Activated T-helper 1 cell treated with anti-CD3 and anti-CD28 coated beads, Interleukin-12 subunit alpha, Interleukin-12 subunit beta, Interleukin-2, Interleukin-4 antibody, amounts not matched to agents 30 ng/mL and 10 ng/mL and 1 ng/mL, durations not matched to agents 14 hours and 24 hours and 36 hours (primary cell): ENCODE results near the gene ABCA7. TPM values are rescaled to one million over a fixed set of nuclear protein-coding genes. Genes with fewer than 3 reads are reported as not detected.

Experiments used
- DNase-seq: peaks from one replicate; pipeline ENCODE4 v3.0.0; 2021; ENCODE audit warnings: low spot score
- H3K27ac Mint-ChIP-seq: one replicate; pipeline ENCODE4 v1.8.0; 2021; ENCODE audit warnings: mild to moderate bottlenecking, mixed read lengths
- H3K27me3 Mint-ChIP-seq: one replicate; pipeline ENCODE4 v1.8.0; 2022; ENCODE audit warnings: mild to moderate bottlenecking, moderate library complexity, mixed read lengths; ENCODE audit not compliant: insufficient read depth
- H3K36me3 Mint-ChIP-seq: one replicate; pipeline ENCODE4 v1.8.0; 2021; ENCODE audit warnings: low read depth, mixed read lengths
- H3K4me1 Mint-ChIP-seq: one replicate; pipeline ENCODE4 v1.8.0; 2021; ENCODE audit warnings: low read depth, mixed read lengths
- H3K4me3 Mint-ChIP-seq: one replicate; pipeline ENCODE4 v1.8.0; 2021; ENCODE audit warnings: mild to moderate bottlenecking, moderate library complexity, mixed read lengths
- H3K9me3 Mint-ChIP-seq: one replicate; pipeline ENCODE4 v1.8.0; 2021; ENCODE audit warnings: mixed read lengths
- intact Hi-C: fragments of 100-400 bp; cut with micrococcal nuclease; formaldehyde crosslinking; loops from one replicate; pipeline ENCODE4 v1.15.1; 2024
- total RNA-seq: library from RNA; stranded (reverse); gene quantifications from 2 replicates; pipeline ENCODE4 v1.2.3, GENCODE V29; 2022

Gene ABCA7
- total RNA-seq, 1 donor from 2014 or later, result 15.8 TPM

DNA sequence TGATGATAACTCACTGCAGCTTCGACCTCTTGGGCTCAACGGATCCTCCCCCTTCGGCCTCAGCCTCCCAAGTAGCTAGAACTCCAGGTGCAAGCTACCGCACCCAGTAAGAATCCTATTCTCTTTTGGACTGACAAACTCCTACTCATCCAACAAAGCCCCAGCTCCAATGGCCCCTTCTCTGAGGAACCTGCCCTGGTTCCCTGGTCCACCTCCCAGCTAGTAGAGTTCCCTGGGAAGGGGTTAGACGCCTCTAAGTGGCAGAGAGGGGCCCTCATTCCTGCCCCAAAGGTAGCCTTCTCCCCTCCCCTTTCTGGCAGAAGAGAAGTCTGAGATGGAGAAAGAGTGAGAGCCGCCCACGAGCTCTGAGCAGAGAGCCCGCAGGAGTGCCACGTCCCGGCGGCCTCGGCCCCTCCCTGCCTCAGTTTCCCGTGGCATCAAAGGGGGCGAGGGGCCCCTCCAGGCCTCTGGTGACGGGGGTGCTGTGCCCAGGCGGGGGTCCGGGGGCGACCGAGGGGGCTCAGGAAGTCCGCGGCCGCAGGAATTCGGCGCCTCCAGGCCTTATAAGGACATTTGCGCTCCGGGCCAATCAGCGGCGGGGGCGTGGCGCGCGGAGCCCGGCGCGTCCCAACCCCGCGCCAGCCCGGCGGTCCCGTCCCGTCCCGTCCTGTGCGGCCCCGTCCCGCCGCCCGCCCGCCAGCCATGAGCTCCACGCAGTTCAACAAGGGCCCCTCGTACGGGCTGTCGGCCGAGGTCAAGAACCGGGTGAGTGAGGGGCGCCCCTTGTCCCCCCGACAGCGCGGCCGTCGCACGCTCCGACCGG is 13.7 kb upstream of the ABCA7 start, which contains the start of gene CNN2:
Gene CNN2 (plus strand): TSS at position 649 of the 823 bp plus-strand sequence. CDS start 54 bp downstream, at position 703.
- Mint-ChIP-seq H3K4me1 (peaks cover 23% of the 10 kb centered on the region), H3K36me3 (peaks cover 5% of the 10 kb centered on the region), H3K27ac (peak within 1 kb of the TSS; percentile 87), H3K9me3 (no peaks in the 10 kb centered on the region), H3K4me3 (peak within 1 kb of the TSS; percentile 95), H3K27me3 (peaks cover 2% of the 10 kb centered on the region)
- intact Hi-C loops, result loop anchor here (1.0 to 2.0 kb wide), 2 partner anchors 77 to 179 kb away; partner anchors contain the start of genes GPX4 and STK11
- peak; percentile 73 for DNase-seq

DNA sequence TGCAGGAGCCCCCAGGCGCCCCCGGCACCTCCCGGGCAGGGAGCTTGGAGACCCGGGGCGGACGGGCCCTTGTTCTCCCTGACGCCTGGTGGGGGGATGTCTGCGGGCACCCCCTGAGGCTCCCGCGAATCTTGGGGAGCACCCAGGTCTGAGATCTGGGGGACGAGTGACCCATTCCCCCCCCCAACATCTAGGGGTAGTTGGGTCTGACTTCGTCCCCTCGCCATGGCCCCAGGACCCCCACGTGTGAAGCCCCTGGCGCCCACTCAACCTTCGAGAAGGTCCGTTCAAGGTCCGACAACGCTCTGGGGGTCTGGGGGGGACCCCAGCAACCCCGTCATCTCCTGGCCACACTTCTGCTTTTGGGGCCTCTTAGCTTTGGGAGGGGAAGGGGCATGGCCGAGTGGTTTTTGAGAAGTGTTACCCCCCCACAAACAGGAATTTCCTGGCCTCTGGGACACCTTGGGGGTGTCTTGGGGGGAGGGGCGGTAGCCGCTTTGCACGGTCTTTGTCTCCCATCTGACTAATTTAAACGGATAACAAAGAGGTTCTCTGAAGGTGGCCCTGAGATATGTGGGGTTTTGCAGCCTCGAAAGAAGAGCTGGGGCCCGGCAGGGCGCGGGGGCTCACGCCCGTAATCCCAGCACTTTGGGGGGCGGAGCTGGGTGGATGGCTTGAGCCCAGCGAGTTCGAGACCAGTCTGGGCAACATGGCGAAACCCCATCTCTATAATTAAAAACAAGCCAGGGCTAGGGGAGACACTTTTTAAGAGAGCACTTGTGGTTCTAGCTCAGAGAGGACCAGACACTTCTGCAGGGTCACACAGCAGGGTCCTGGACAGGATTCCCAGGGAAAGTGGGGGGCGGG is 12.9 kb upstream of the ABCA7 start:
- peaks cover 16% of the 10 kb centered on the region for H3K4me1 Mint-ChIP-seq
- intact Hi-C loops, result loop anchor here (1.0 to 2.0 kb wide), 2 partner anchors 76 to 178 kb away; partner anchors contain the start of genes GPX4 and STK11
- H3K27me3 Mint-ChIP-seq, result no peaks in the 10 kb centered on the region

DNA sequence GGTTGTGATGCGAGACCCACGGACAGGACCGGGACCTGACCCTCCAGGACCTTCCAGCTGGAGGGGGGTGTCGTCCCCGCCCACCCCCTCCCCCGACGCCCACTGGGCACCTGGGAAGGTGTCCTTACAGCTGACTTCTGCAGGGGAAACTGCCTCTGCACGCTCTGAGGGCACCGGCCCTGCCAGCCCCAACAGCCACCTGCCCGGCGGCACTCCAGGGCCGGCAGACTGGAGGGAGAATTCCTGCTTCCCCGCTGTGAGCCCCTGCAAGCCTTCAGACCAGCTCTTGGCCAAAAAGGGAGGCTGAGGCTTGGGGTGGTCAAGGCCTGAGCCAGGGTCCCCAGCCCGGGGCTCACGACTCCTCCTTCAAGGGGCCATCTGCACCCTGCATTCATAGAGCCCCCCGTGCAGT is 12.3 kb upstream of the ABCA7 start:
- DNase-seq, result no peak
- peak overlapping the region; percentile 52 for H3K27ac Mint-ChIP-seq
- H3K4me3 Mint-ChIP-seq, result peak overlapping the region; percentile 95
- no peaks in the 10 kb centered on the region for H3K27me3 Mint-ChIP-seq
- peaks cover 22% of the 10 kb centered on the region for H3K4me1 Mint-ChIP-seq
- H3K36me3 Mint-ChIP-seq, result peaks cover 12% of the 10 kb centered on the region
- no peaks in the 10 kb centered on the region for H3K9me3 Mint-ChIP-seq
- intact Hi-C loops, result loop anchor here (1.0 to 2.0 kb wide), 2 partner anchors 11 to 75 kb away; partner anchors contain the start of gene GPX4

More for the DNA sequence above, 12.9 kb upstream of the ABCA7 start:
- peaks cover 5% of the 10 kb centered on the region for H3K36me3 Mint-ChIP-seq
- DNase-seq, result no peak
- H3K9me3 Mint-ChIP-seq, result no peaks in the 10 kb centered on the region
- H3K27ac Mint-ChIP-seq, result peak overlapping the region; percentile 85
- peak overlapping the region; percentile 95 for H3K4me3 Mint-ChIP-seq

DNA sequence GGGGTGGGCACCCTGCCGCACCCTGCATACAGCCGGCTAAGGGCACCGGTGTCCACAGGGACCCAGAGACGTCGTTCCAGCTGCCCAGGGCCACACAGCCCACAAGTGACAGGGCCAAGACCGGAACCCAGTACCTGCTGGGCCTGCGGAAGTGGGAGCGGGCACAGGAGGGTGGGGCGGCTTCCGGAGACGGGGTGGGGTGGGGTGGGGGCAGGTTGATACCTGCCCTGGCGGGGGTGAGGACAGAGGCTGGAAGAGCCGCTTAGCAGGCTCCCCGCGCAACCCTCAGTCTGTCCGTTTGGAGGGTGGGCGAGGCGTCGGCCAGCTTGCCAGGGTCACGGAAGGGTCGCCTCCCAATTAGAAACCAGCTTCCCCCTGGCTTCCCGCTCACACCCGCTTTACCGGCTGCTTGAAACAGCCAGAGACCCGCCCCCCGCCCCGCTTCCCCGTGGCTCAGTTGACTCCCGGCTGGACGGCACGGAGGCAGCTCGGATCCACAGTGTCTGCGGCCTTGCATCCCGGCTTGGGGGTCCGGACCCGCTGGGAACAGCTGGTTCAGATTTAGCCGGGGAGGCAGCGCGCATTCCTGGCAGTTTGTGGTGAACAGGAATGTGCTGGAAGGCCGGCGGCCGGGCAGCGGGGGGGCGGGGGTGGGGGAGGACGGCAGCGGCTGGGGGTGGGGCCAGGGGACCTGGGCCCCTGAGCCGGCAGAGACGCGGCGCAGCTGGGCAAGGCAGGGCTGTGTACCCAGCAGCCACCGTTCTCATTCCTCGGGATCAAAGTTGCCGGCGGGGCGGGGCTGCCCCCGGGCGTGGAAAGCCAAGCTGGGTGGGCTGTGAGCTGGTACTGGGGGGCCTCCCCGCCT is 11.6 kb upstream of the ABCA7 start:
- Mint-ChIP-seq H3K9me3 (peaks cover 1% of the 10 kb centered on the region), H3K27ac (peak overlapping the region; percentile 52), H3K4me1 (peaks cover 25% of the 10 kb centered on the region), H3K36me3 (peaks cover 13% of the 10 kb centered on the region), H3K4me3 (peak overlapping the region; percentile 95), H3K27me3 (no peaks in the 10 kb centered on the region)
- peak; percentile 58 for DNase-seq
- intact Hi-C loops, result loop anchor here (1.0 kb wide), 1 partner anchor 10 kb away; no protein-coding TSS in a partner anchor

DNA sequence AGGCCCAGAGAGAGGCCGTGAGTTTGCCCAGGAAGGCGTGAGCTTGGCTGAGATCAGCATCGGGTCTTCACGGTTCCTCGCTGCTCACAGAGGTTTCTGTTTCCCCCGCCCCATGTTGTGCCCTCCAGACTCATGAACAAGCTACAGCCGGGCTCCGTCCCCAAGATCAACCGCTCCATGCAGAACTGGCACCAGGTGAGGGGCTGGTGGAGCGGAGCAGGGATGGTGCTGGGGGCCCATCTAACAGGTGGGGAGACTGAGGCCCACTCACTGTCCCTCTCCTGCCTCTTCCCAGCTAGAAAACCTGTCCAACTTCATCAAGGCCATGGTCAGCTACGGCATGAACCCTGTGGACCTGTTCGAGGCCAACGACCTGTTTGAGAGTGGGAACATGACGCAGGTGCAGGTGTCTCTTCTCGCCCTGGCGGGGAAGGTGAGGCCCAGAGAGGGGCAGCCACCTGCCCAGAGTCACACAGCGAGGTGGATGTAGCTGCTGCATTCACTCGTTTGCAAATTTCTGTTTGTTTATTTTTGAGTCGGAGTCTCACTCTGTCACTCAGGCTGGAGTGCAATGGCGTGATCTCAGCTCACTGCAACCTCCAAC is 7.5 kb upstream of the ABCA7 start:
- Mint-ChIP-seq H3K9me3 (peaks cover 3% of the 10 kb centered on the region), H3K4me1 (peaks cover 33% of the 10 kb centered on the region), H3K4me3 (no peak overlapping the region), H3K27me3 (no peaks in the 10 kb centered on the region), H3K36me3 (peaks cover 26% of the 10 kb centered on the region), H3K27ac (no peak overlapping the region)
- DNase-seq, result no peak
- intact Hi-C loops, result no loop called here

DNA sequence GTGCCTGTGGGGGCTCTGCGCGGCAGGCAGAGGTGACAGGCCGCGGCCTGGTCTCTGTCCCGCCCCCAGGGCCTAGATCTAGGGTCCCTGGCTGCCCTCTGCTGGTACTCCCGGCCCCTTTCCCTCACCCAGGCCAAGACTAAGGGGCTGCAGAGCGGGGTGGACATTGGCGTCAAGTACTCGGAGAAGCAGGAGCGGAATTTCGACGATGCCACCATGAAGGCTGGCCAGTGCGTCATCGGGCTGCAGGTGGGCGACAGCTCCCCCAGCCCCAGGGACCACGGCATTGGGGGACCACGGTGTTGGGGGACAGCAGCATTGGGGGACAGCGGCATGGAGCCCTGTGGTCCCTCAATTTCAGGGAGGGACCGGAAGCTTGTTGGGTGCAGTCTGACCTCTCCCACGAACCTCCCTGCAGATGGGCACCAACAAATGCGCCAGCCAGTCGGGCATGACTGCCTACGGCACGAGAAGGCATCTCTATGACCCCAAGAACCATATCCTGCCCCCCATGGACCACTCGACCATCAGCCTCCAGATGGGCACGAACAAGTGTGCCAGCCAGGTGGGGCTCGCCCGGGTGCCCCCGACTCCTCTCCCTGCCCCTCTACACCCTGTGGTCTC is 3.8 kb upstream of the ABCA7 start:
- Mint-ChIP-seq H3K36me3 (peaks cover 32% of the 10 kb centered on the region), H3K4me1 (peaks cover 59% of the 10 kb centered on the region), H3K27ac (peak overlapping the region; percentile 29), H3K9me3 (peaks cover 3% of the 10 kb centered on the region), H3K4me3 (no peak overlapping the region), H3K27me3 (no peaks in the 10 kb centered on the region)
- no peak for DNase-seq
- intact Hi-C loops, result no loop called here

DNA sequence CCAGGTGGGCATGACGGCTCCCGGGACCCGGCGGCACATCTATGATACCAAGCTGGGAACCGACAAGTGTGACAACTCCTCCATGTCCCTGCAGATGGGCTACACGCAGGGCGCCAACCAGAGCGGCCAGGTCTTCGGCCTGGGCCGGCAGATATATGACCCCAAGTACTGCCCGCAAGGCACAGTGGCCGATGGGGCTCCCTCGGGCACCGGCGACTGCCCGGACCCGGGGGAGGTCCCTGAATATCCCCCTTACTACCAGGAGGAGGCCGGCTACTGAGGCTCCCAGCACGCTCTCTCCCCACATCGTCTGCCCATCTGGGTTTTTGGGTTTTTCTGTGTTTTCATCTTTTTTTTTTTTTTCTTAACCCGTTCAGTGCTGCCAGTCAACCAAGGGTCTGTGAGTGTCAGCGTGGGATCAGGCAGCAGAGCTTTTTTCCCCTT is 2.3 kb upstream of the ABCA7 start:
- Mint-ChIP-seq H3K36me3 (peaks cover 25% of the 10 kb centered on the region), H3K9me3 (peaks cover 3% of the 10 kb centered on the region), H3K4me3 (peak overlapping the region; percentile 64), H3K27me3 (no peaks in the 10 kb centered on the region), H3K4me1 (peaks cover 56% of the 10 kb centered on the region), H3K27ac (peak overlapping the region; percentile 86)
- no peak for DNase-seq
- intact Hi-C loops, result loop anchor here (1.0 kb wide), 1 partner anchor 9 kb away; no protein-coding TSS in a partner anchor

DNA sequence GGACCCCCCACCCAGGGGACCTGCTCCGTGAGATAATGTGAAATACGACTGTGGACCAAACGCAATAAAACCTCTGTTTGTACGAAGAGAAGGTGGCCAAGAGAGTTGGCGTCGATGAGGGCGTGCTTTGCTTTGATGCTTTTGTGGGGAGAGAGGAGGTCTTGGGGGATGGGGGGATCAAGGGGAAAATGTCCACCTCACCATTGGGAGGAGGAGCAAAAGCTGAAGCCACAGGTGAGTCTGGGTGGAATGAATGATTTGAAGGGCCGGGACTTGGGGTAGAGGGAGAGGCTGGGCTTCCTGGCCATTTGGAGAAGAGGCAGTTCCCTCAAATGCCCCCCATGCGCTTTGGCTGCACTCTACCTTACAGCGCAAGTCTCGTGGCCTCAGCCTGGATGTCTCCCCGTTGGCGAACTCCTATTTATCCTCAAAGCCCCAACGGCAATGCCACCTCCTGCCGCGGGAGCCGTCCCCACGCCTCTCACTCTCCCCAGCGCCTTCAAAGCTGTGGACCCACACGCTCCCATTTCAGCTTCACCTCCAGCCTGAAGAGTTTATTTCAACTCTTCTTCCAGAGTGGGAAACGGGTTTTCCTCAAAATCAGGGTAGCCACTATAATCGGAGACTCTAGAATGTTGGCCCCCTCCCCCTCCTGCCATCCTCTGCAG is 795 bp upstream of the ABCA7 start:
- H3K4me3 Mint-ChIP-seq, result peak overlapping the region; percentile 97
- H3K27ac Mint-ChIP-seq, result peak overlapping the region; percentile 86
- intact Hi-C loops, result loop anchor here (1.0 kb wide), 2 partner anchors 11 to 38 kb away; no protein-coding TSS in a partner anchor
- peaks cover 21% of the 10 kb centered on the region for H3K36me3 Mint-ChIP-seq
- no peaks in the 10 kb centered on the region for H3K9me3 Mint-ChIP-seq
- H3K27me3 Mint-ChIP-seq, result no peaks in the 10 kb centered on the region
- peaks cover 51% of the 10 kb centered on the region for H3K4me1 Mint-ChIP-seq
- no peak for DNase-seq

DNA sequence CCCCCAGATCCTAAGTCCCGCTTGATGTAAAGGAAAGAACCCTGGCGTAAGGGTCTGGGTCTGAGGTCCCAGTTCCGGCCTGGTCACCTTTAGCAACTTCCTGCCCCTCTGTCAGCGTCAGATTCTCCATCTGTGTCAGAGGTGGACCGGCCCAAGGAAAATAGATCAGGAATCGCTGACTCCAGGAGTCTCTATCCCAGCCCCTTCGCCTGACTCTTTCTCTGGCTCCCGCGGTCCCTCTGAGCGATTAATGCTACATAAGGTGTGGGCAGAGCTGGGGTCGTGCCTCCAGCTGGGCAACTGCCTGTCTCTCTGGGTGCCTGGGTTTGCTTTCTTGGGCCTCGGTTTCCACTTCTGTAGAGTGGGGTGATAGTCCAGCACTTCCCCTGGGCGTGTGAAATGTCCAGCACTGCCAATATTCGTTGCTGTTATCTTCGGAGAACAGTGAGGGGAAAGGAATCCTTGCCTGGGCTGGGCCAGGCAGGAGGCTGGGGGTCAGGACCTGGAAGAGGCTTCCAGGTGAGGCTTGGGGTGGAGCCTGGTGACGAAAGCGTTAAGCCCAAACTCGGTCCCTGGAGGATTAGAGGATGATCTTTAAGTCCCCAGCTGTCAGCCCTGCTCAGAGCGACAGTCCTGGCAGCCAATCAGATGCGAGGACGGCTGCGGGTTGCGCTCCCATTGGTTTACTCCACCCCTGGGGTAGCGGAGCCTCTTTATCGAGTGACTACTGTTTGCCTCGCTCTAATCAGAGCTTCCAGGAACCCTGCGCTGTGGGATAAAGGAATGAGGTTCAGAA is 767 bp downstream of the ABCA7 start:
- peaks cover 47% of the 10 kb centered on the region for H3K4me1 Mint-ChIP-seq
- intact Hi-C loops, result loop anchor here (1.0 to 2.0 kb wide), 3 partner anchors 19 to 62 kb away; partner anchors contain the start of genes GPX4, RNU6-2 and TMEM259
- peak overlapping the region; percentile 97 for H3K4me3 Mint-ChIP-seq
- DNase-seq, result peak; percentile 90
- H3K27me3 Mint-ChIP-seq, result no peaks in the 10 kb centered on the region
- H3K36me3 Mint-ChIP-seq, result peaks cover 22% of the 10 kb centered on the region
- H3K27ac Mint-ChIP-seq, result peak overlapping the region; percentile 86
- H3K9me3 Mint-ChIP-seq, result no peaks in the 10 kb centered on the region

DNA sequence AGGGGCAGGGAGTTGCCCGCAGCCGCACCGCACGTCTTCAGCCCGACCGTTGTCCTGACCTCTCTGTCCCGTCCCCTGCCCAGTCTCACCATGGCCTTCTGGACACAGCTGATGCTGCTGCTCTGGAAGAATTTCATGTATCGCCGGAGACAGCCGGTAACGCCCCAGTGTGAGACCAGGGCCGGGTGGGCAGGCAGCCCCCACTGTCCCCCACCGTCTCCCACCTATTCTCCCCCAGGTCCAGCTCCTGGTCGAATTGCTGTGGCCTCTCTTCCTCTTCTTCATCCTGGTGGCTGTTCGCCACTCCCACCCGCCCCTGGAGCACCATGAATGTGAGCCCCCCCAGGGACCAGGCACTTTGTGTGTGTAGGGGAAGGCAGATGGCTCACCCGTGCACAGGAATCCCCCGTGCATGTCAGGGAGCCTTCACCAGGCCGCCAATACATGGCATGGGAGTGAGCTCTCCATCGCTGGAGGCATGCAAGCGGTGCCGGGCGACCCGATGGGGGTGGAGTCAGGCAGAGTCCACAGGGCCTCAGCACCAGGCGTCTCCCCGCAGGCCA is 1.4 kb downstream of the ABCA7 start:
- peaks cover 18% of the 10 kb centered on the region for H3K36me3 Mint-ChIP-seq
- H3K27me3 Mint-ChIP-seq, result no peaks in the 10 kb centered on the region
- no peak for DNase-seq
- peak overlapping the region; percentile 97 for H3K4me3 Mint-ChIP-seq
- intact Hi-C loops, result loop anchor here (2.0 kb wide), 1 partner anchor 61 kb away; the partner anchor contains the start of gene GPX4
- no peaks in the 10 kb centered on the region for H3K9me3 Mint-ChIP-seq
- peaks cover 43% of the 10 kb centered on the region for H3K4me1 Mint-ChIP-seq
- H3K27ac Mint-ChIP-seq, result no peak overlapping the region
